ENCODE measurements around the gene GRK1.

DNA sequence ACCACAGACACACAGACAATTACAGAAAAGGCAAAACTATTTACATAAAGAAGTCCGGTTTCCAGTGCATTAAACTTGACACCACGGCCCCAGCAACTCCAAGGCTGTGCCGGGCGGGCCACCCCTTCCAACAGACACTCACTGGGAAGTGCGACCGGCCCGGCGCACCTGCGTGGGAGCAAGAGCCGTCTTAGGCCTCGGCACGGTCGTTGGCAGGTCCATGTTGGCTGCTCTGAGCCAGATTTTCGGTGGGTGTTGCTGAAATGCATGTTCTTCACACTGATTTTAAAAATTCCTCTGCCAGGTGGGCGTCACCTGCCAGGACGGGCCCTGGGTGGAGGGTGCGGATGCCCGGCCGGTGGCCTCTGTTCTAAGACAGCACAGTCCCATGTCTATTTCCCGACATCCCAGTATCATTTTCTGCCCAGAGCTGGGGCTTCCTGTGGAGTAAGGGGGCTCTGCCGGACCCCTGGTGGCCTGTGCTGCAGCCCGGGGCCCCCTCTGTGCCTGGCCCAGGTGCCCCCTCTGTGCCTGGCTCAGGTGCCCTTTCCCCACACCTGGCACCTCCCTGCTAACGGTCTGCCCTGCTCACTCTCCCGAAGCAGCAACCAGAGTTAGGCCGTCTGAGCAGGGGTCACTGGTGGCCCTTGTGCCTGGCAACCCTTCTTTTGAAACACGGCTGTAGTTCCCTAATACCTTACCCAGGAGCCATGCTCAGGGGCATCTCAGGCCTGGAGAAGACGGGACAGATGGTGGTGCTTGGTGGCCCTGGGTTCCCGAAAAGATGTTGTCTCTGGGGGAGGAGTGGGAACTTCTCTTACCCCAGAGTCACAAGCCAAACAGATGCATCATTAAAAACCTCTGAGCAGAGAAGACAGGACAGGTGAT, 101.2 kb downstream of the GRK1 start:
- no peak for TF ChIP-seq POLR2A (IDR thresholded peaks at IDR 0.05; ENCODE audit: low read length)
- TF ChIP-seq GATA1 (IDR thresholded peaks at IDR 0.05; ENCODE audit: low read depth, low read length): no peak

Data from erythroblast (primary cell).